HG03095 (cell line): ENCODE measurements around the gene ARHGEF38.
"Not testable (repeated sequence)": the region's sequence is repeated elsewhere in the genome, so short reads cannot be mapped to it uniquely, and the experiment has no call there.

Experiments used
- ATAC-seq: cut with Tn5 transposase; IDR thresholded peaks from one replicate; pipeline ENCODE4 v1.9.1; 2021; ENCODE audit warnings: moderate library complexity; ENCODE audit not compliant: unreplicated experiment

ARHGEF38 gene

GRCh38 chr4:105645440-105645839, 93.0 kb downstream of the ARHGEF38 start:
- ATAC-seq: no peak

DNA sequence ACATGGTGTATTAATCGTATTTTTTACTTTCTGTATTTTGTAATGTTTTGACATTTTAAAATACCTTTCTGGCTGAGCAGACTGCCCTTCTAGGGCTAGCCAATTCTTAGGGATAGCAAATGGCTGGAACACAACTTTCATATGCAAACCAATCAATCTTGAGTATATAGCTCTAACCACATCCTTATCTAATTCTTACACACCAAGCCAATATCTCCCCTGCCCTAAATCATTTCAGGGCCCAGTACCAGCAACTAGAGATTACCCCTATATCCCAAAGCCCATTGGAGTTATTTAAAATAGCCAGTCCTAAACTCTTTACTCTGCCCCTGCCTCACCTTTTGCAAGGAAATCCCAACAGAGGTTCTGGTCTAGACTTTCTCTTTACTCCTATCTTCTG, 97.8 kb downstream of the ARHGEF38 start:
- no peak for ATAC-seq

DNA sequence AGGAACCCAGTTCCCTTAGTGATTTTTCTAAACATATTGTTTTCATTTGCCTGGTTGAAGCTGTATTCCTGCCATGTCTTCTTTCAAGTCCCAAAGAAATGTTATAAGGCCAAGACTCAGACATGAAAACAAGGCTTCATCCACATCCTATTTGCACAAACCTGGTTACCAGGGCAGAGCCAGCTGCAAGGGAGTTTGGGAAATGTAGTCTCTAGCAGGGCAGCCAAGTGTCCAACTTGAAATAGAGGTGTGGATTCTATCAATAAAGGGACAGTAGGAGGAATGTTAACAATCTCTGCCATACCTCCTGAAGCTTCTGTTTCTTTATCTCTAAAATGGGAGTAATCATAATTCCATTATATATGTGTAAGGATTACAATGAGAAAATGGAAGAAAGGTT, 99.5 kb downstream of the ARHGEF38 start:
- no peak for ATAC-seq

DNA sequence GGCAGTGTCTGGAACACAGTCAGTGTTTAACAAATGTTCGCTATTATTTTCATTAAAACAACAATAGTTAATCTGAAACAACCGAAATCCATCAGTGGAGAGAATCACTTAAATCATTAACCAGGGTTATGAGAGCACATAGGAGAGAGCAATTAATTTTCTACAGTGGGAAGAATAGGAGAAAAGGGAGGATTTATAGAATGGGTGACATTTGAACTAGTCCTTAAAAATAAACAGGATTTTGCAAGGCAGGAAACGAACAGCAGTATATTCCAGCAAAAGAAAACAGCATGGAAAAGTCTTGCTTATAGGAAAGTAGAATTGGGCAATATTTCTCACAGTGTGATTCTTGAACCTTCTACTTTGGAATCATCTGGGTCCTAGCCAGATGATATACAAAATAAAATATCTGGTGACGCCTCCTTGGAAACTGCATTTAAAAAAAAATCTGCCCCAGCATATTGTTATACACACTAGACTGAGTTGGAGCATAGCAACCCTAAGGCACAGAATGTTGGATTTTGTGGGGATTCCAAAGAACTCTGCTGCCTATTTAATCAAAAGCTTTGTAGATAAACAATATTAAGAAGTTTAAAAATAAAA, 100.0 kb downstream of the ARHGEF38 start:
- no peak for ATAC-seq

- ATAC-seq: no peak
These were observed 104.8 kb downstream of the ARHGEF38 start for GRCh38 chr4:105657117-105657765.

- no peak for ATAC-seq
These were observed 106.8 kb downstream of the ARHGEF38 start for GRCh38 chr4:105659190-105659589.

DNA sequence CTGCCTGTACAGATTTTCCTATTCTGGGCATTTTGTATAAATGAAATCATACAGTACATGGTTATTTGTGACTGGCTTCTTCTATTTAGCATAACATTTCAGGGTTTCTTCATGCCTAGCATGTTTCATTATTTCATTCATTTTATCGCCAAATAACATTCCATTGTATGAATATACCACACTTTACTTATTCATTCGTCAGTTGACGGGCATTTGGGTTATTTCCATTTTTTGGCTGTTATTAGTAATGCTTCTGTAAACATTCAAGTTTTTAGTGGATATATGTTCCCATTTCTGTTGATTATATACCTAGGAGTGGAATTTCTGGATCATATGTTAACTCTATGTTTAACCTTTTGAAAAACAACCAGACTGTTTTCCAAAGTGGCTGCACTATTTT, 108.6 kb downstream of the ARHGEF38 start:
- ATAC-seq: no peak

DNA sequence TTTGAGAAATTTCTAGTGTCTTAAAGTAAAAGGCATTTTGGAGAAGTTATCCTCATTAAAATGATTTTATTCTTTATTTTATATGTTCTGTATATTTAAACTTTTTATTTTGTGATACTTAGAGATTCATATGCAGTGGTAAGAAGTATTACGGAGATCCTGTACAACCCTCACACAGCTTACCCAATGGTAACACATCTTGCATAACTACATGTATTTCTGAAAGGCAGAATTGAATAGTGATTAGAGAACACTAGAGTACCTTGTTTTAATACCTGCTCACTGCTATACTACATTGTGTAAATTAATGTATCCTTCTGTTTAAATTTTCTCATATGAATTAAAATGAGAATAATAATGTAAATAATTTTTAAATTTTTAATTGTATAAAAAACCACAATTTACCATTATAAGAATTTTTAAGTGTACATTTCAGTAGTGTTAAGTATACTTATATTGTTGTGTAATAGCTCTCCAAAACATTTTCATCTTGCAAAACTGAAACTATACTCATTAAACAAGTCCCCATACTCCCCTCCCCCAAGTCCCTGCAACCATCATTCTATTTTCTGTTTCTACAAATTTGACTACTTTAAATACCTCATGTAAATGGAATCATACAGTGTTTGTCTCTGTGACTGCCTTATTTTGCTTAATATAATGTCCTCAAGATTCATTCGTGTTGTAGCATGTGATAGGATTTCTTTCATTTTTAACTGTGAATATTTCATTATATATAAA, 110.7 kb downstream of the ARHGEF38 start:
- ATAC-seq: no peak

- ATAC-seq: no peak
These were observed 114.3 kb downstream of the ARHGEF38 start for GRCh38 chr4:105666693-105667092.

- no peak for ATAC-seq
These were observed 118.3 kb downstream of the ARHGEF38 start for GRCh38 chr4:105670684-105671083.

DNA sequence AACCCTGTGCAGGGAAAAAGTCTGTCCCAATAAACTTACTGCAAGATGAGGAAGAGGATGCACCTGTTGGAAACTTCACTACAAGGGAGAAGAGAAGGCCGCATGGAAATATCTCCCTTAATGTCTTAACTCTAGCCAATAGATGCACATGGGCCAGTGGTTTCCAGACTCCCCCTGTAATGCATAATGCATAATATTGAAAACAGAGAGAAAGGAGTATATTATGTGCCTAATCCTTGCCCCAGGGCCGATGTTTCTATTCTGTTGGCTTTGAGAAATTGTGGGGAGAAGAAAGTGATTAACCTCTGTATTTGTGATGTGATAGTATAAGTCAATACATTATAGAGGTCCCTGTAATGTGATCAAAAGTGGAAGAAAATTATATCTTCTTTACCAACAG, 118.9 kb downstream of the ARHGEF38 start:
- ATAC-seq: no peak

DNA sequence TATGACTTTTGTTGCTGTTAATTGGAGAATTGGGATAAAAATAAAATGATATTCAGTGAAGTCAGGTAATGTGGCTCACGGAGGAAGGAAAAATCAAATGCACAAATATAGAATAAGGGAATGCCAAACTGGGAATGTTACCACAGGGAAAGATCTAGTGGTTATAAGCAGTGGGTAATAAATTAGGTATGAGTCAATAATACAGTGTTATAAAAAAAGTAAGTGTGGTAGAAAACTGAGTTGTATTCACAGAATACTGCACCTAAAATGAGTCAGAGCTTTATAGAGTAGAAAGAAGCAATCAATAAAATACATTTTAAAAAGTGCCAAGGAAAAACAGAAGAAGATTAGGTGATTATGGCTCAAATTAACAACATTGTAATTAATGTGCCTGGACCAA, 121.6 kb downstream of the ARHGEF38 start:
- no peak for ATAC-seq

- no peak for ATAC-seq
These were observed 125.3 kb downstream of the ARHGEF38 start for GRCh38 chr4:105677709-105678108.

- no peak for ATAC-seq
These were observed 126.8 kb downstream of the ARHGEF38 start for GRCh38 chr4:105679186-105679585.

DNA sequence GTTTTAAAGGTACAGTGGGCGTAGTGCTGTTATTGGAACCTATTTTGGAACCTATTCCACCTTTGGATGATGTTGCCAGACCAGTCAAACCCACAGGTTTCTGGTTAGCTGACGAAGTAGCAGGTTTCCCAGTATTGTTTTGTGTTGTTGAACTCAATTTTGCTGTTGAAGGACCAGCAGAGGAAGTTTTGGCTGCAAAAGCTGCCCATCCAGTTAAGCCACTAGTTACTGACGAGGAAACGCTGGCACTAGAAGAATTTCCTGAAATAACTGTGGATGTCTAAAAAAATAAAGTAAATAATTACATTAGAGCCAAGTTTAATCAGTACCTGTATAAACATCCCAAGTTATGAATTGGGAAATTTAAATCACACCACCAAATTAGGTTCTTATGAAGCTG, 130.6 kb downstream of the ARHGEF38 start:
- no peak for ATAC-seq

- ATAC-seq: no peak
These were observed 134.2 kb downstream of the ARHGEF38 start for GRCh38 chr4:105686571-105686970.

DNA sequence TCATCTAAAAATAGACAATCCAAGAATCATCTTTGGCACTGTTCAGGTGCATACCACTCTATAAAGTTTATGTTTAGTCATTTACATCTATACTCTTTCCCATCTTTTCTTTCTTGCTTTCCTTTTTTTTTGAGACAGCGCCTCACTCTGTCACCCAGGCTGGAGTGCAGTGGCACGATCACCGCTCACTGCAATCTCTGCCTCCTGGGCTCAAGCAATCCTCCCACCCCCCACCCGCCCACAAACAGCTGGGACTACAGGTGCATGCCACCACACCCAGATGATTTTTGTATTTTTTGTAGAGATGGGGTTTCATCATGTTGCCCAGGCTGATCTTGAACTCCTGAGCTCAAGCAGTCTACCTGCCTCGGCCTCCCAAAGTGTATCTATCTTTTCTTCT, 142.4 kb downstream of the ARHGEF38 start:
- ATAC-seq: not testable (repeated sequence)

DNA sequence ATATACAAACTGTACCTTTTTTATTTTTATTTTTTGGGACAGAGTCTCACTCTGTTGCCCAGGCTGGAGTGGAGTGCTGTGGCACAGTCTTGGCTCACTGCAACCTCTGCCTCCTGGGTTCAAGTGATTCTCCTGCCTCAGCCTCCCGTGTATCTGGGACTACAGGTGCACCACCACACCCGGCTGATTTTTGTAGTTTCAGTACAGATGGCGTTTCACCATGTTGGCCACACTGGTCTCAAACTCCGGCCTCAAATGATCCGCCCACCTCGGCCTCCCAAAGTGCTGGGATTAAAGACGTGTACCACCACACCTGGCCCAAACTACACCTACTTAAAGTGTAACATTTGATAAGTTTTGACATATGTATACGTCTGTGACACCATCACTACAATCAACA, 143.4 kb downstream of the ARHGEF38 start:
- ATAC-seq: not testable (repeated sequence)

DNA sequence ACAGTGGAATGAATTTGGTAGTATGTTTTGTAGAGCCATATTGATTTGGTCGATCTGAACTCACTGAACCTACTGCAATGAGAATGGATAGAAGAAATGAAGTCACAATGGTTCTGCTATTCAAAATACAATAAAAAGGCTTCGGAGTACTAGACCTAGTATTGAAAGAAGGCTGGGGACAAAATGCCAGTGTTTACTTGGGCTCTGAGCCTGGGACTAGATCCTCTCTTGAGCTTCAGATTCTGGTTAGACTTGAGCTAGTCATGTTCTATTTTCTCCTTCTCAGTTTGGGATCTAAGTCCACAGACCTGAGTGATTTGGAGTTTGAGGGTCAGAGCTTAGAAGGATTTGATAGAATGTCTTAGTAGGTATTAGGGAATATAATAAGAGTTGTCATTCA, 146.2 kb downstream of the ARHGEF38 start:
- no peak for ATAC-seq

- no peak for ATAC-seq
These were observed 155.4 kb downstream of the ARHGEF38 start for GRCh38 chr4:105707782-105708180.

DNA sequence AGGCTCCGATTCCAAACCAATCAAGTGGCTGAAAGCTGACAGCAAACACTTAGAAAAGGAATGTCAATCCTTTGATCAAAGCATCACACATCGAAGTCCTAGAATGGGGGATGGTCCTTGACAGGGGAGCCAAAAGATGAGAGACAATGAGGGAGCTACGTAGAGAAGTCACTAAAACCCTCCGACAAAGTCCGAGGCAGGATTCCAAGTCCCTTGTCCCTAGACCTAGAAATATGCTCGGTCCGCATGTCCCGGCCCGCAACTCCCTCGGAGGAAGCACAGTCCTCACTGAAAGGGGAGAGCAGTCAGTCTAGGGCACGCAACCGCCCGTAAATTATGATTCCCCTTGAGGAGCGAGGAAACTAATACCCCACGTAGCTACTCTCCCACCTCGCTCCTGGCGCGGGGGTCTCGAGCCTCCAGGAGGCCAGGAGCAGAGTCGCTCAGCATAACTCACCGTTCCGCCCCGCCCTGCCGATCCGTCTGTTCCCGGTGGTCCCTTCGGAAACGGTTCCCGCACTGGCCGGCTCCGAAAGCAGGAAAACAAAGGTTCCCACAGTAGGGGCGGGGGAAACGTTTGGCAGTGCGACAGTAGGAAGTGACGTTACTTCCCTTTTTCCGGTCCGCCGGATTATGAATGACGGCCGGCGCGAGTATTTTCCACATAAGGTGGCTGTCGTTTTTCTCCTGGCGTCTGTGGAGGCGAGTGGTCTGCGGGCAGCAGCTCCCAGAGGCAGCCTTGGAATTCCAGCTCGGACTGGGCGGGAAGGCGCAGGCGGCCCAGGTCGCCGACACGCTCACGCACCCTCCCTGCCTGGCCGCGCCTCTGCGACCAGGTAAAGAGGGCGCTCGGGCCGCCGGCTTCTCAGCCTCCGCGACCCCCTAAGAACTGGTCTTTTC, 156.0 kb downstream of the ARHGEF38 start, which contains the start of the genes GSTCD and INTS12:
TSS of gene GSTCD (plus strand) at position 604 of the 900 bp plus-strand sequence. CDS start 8,830 bp downstream, outside the sequence.
TSS of gene INTS12 (minus strand) at position 509 of the 900 bp plus-strand sequence. CDS start 8,684 bp downstream, outside the sequence.
- peak; percentile 78 for ATAC-seq
